ENCODE measurements around the gene PCCA.
"Not testable (repeated sequence)": the region's sequence is repeated elsewhere in the genome, so short reads cannot be mapped to it uniquely, and the experiment has no call there.

Gene PCCA

DNA sequence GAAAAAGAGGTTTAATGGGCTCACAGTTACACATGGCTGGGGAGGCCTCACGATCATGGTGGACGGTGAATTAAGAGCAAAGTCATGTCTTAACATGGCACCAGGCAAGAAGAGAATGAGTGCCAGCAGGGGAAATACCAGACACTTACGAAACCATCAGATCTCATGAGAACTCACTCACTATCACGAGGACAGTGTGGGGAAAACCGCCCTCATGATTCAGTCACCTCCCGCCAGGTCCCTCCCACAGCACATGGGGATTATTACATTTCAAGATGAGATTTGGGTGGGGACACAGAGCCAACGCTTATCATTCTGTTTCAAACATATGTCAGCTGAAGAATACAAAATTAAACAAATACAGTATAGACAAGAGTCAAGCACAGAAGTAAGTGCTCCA lies 165.1 kb downstream of the PCCA start:
- no peak for DNase-seq

DNA sequence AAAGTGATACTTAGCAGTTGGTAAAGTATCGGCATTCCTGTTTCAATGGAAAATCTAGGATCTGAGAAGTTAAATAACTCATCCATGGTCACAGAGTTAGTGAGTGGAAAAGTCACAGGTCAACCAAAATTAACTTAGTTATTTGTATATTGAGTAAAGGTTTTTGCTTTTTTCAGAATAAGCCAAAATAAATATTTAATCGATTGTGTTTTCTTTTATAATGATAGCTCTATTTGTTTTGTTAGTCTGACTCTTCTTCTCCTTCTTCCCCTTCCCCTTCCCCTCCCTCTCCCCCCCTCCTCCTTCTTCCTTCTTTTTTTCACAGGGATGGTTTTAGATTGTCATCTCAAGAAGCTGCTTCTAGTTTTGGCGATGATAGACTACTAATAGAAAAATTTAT lies 173.5 kb downstream of the PCCA start:
- no peak for DNase-seq

DNA sequence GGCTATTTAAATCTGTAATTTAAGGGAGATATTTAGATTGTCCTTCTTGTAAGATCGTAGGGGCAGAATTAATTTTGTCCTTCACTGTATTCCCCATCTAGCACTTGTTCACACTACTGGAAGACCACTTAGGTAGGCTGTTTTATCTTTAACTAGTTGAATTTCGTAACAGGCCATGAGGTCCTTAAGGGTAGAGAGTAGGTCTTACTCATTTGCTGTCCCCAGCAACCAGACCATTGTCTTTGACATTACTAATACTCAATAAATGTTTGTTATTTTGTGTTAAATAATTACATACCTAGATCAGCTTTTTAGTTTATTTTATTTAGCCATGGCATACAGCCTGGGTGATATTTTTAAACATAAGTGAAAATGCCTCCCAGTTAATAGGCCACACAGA lies 177.1 kb downstream of the PCCA start:
- DNase-seq: no peak

DNA sequence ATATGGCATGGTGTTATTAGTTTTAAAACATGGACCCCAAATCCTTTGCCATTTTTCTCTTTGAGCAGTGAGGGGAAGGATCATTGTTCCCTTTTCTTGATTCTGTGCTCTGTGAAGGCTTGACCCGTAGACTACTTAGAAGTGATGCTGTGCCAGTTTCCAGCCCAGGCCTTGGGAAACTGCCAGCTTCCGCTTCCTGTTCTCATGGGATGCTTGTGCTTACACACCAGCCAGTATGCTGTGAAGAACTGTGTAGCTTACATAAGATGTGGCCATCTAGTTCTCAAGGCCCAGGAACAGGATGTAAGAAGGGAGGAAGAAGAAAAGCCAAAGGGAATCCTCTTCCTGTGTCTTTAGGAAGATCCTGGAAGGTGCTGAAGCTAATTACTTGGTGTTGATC lies 180.9 kb downstream of the PCCA start:
- peak; percentile 53 for DNase-seq

DNA sequence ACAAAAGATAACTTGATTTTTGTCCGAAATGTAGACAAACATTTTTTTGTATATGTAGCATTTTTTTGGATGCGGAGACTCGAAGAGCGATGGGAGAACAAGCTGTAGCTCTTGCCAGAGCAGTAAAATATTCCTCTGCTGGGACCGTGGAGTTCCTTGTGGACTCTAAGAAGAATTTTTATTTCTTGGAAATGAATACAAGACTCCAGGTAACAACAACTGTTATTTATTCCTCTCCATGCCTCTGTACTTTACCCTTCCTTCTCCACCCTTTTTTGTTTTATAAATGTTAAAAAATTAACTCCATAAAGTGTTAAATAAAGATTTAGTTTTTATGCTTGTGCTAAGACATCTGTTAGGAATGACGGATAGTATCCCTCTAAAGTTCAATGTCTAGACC lies 184.2 kb downstream of the PCCA start:
- no peak for DNase-seq

DNA sequence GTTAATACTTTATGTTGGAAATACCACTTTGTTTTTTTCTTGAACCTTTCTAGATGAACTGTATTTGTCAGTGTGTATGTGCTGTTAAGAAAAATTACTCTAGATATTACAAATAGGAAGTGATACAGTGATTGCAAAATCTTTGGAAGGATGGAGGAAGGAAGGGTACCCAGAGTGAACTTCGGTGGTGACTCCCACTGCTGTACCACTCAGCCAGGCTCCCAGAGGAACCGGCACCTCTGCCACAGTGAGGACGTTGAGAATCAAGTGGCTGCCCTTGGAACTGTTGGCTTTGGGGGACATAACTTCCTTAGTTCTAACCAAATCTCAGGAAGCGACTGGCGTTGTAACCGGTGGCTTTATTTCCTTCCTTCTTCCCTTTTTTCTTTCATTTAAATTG lies 184.7 kb downstream of the PCCA start:
- DNase-seq: no peak

DNA sequence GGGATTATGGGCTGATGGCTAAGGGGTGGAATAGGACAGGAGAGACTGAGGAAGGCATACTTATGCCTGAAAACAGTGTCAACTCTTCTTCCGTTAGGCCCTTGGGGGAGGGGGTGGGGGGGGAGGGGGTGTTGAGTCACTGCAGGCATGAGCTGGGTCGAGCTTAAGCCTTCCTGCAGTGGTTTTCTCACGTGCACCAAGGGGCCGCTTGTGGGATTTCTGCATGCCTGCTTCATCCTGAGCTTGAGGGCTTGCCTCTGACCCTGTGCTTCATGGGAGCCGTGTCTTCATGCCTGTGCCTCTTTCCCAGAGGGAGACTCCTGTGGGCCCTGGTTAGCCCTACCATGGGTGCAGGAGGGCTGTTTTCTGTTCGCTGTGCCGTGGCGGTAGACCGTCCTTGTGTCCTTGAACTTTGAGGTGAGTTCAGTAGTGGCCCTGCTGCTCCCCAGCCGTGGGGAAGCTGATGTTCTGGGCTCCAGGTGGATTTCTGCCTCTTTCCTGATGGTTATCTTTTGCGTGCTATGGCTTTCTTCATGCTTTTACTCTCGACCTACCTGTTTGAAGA lies 186.1 kb downstream of the PCCA start:
- DNase-seq: peak; percentile 56

DNA sequence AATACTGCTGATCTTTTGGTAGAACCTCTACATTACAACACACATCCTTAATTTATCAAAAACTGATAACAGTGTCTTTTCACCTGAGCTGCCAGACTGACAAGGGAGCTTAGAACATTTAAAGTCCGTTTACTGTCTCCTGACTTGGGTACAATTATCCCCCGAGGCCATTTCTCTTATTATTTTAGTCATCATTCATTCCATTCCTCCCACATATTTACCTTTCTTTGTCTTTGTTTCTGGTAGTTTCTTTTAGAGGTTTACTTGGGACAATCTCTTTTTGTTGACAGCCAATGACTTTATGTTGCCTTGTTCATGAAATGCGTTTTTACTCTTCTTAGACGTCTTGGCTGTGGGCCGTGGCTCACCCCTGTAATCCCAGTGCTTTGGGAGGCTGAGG lies 186.9 kb downstream of the PCCA start:
- no peak for DNase-seq

DNA sequence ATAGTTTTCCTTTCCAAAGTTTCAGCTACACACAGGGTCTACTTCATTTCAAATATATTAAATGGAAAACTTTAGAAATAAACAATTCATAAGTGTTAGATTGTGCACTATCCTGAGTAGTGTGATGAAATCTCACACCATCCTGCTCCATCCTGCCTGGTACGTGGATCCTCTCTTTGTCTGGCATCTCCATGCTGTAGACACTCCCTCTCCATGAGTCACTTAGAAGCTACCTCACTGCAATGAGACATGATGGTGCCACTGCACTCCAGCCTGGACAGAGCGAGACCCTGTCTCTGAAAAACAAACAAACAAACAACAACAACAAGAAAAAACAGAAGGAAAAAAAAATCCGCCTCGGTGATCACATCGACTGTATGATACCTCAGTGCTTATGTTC lies 191.8 kb downstream of the PCCA start:
- DNase-seq: peak; percentile 2

DNA sequence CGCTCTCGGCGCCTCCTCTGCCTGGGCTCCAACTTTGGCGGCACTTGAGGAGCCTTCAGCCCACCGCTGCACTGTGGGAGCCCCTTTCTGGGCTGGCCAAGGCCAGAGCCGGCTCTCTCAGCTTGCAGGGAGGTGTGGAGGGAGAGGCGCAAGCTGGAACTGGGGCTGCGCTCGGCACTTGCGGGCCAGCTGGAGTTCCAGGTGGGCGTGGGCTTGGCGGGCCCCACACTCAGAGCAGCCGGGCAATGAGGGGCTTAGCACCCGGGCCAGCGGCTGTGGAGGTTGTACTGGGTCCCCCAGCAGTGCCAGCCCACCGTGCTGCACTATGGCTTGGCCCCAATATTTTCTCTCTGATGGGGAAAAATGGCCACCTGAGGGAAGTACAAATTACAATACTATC lies 193.4 kb downstream of the PCCA start:
- DNase-seq: not testable (repeated sequence)

DNA sequence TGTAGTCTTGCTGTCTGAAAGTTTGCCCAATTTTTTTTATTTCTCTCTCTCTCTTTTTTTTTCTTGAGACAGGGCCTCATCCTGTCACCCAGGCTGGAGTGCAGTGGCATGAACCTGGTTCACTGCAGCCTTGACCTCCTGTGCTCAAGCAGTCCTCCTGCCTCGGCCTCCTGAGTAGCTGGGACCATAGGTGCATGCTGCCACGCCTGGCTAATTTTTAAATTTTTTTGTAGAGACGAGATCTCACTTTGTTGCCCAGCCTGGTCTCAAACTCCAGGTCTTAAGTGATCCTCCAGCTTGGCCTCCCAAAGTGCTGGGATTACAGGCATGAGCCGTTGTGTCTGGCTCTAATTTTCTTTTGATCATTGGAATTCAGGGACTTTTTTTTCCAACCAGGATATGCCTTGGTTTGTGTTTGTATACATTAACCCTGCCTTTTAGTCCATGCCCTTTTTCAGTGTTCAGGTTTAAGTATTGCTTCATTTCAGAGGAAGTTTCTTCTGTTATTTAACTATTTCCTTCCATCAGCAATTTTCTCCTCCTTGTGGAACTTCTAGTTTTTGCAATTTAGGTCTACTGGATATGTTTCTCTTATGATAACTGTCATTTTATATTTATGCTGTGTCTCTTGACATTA lies 201.4 kb downstream of the PCCA start:
- peak; percentile 2 for DNase-seq

DNA sequence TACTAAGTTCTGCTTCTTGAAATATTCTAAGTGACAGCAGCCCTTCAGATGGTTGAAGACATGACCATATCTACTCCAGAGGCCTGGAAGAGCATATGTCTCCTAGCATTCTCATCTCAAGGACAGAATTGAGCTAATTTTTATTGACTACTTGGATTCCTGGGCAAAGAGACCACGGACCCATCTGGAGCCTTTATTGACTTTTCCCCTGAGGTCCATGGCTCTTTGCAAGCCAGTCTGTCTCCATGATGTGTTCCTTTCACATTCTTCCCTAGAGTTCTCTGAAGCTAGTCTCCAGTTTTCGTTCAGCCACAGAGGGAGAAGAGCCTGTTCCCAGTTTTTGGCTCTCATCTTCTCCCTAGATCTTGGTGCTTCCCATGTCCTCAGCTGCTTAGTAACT lies 202.7 kb downstream of the PCCA start:
- no peak for DNase-seq

DNA sequence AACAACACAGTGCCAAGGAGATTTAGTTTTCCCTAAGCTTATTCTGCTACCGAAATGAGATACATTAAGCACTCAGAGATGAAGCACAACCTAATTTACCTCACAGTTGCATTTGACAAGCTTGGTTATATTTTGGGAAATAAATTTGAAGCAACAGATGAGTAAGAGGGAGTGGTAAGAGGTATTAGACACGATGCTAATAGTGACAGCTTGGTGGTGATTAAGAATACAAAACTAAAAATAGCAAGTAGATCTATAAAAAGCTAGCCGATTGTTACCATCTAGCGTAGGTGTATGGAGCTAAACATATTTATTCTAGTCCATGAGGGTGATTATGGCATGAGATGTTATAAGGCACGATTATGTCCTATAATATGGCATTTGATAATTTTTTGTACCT lies 208.5 kb downstream of the PCCA start:
- DNase-seq: no peak

DNA sequence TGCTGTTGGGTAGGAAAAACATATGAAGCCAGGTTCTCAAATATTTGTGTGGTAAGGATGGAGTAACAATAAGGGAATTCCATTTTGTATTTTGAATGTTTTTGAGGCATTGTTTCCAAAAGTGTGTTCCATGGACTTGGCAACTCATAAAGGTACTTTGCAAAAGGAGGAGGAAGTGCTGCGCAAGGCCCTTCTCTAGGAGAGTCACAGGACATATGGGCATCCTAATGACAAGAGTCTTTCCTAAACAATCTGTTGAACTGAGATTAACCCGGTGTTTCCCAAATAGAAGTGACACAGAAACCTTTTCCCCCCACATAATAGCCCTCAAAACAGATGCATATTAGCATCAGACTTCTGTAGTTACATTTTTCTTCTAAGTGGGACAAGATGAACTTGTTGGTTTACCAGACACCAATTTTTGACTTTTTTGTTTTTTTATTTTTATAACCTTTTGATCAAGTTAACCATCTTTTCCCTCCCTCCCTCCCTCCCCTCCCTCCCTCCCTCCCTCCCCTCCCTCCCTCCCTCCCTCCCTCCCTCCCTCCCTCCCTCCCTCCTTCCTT lies 209.3 kb downstream of the PCCA start:
- no peak for DNase-seq

DNA sequence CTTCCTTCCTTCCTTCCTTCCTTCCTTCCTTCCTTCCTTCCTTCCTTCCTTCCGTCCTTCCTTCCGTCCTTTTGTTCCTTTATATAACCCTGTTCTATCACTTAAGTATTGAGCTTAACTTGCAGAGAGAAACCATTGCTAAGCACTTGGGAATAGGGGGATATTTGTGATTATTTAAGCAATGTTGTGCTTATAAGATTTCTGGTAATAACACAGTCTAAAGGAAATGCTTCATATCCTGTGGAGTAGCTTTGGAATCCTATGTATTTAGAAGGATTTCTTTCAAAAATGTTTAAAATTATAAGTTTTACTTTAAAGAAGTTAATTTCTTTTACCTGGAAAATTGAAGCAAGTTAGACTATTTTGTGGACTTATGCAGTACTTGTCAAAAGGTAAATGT lies 209.8 kb downstream of the PCCA start:
- no peak for DNase-seq

DNA sequence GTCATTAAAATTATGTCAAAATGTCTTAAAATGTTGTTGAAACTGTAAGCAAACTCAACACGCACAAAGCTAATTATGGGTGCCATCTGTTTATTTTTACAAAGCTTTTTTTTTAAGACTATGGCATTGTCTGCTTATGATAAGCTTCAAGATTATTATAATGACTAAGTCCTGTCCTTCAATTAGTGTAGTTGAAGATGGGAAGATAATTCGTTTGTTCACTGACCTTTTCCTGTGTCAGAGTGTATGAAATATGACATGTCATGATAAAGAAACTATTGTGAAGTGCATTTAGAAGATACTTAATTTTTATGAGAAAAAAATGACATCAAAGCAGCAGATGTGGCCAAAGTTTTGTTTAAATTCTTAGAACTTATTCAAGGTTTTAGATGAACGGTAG lies 211.3 kb downstream of the PCCA start:
- no peak for DNase-seq

DNA sequence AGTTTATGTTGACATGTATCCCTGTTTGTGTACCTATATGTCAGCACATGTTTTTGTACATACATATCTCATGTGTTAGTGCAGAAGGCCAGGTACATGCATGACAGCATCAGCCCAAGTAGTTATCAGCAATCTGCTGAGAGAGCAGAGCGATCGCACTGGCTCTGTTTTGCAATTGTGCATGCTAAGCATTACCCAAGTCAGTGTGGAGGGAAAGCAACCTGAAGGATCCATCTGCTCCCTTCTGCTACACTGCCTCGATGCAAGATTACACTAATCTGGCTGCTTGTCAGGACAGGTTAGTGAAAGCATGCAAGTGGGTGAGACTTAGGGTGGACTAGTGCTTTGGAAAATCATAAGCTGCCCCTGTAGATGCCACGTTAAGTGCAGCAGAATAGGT lies 211.8 kb downstream of the PCCA start:
- DNase-seq: no peak

DNA sequence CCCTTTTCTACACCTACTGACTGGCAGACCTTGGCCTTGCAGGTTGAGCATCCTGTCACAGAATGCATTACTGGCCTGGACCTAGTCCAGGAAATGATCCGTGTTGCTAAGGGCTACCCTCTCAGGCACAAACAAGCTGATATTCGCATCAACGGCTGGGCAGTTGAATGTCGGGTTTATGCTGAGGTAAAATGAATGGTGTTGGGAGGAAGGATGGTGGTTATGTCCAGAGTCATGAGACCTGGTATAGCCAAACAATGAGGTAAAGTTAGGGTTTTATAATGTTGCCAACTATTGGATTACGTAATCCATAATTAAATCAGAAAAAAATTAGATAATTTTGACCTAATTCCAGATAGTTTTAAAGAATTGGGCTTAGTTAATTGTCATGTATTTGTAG lies 212.5 kb downstream of the PCCA start:
- peak; percentile 7 for DNase-seq

DNA sequence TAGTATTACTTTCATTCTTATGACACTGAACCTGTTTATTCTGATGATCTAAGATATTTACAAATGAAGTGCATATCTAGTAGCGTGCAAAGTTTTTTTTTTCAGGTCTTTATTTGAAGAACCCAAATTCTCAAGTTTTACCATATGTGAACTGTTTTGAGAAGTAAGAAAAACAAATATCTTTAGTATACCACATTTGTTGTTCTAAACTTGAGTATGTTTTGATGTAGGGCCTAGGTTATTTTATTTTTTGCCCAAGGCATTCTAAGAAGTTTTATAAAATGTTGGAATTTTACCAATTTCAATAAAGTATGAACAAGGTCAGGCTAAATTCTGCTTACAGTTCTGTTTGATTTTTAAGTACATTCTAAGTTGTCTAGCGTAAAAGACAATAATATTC lies 213.5 kb downstream of the PCCA start:
- no peak for DNase-seq

DNA sequence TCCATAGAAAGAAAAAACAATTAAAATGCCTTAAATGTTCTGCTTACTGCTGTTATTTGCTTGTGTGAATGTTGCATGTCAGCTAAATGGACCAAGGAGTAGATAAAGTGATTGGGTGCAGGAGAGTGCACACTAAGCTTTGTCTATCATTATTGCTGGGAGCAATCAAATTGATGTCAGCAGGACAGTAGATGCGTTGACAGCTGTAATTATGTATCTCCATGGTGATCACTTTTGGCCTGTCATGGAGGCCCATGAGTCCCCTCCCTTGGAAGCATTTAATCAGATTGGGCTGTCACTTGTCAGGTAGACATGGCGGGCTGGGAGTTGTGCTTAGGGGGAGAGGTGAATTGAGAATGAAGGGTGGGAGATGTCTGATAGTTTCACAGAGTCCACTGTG lies 215.3 kb downstream of the PCCA start:
- DNase-seq: no peak

DNA sequence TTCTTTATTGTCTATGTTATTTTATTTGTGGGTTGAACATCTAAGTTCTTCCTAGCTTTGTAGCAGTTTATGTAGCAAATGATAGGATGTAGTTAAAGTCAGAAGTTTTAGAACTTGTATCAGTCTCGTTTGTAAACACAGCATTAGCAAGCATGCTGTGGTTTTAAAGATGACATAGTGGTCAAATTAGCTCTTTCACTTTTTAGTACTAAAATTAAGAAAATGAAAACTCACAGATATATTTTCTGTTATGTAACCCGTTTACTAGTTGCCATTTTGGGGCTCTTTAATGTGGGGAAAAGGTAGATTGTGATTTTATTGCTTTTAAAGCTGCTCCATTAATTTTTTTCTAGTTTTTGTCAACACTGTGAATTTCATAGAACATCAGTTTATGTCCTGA lies 216.5 kb downstream of the PCCA start:
- DNase-seq: no peak

DNA sequence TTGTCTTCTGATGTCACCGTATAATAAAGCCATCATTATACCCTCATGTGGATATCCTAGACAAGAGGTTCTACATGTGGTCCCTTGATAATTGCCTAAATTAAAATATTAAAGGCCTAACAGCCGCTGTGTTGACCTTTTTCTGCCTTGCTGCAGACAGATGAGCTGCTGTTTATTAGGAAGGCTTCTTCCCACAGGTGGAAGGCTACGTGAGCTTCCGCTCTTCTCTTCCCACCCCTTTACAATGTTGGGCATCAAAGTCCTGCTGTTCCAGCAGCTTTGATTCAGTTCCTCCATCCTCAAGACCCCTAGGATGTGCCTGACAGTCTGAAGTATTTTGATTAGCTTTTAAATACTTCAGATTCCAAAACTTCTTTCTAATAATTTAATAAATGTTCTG lies 217.1 kb downstream of the PCCA start:
- DNase-seq: no peak

DNA sequence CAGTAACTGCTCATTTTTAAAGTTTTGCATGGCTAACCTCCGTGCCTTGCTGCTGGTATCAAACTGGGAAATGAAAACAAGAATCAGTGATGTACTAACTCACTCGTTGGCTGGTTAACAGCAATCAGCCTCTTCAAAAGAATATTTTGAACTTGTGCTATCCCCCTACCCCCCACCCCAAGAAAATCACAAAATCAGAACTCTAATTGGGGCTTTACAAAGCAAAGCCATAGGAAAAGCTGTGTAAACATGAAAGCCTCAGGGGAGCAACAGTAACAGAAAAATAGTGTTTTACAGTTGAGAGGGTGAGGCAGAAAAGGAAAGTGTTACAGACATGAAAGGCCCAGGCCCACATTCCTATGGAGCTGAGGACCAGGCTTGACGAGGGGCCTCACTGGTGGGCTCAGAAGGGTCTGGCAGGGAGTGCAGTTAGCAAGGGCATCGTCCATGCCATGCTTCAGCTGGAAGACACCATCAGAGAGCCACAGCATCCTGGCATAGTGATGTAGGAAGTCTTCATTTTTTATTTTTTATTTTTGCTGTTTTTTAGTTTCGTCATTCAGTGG lies 217.6 kb downstream of the PCCA start:
- no peak for DNase-seq

DNA sequence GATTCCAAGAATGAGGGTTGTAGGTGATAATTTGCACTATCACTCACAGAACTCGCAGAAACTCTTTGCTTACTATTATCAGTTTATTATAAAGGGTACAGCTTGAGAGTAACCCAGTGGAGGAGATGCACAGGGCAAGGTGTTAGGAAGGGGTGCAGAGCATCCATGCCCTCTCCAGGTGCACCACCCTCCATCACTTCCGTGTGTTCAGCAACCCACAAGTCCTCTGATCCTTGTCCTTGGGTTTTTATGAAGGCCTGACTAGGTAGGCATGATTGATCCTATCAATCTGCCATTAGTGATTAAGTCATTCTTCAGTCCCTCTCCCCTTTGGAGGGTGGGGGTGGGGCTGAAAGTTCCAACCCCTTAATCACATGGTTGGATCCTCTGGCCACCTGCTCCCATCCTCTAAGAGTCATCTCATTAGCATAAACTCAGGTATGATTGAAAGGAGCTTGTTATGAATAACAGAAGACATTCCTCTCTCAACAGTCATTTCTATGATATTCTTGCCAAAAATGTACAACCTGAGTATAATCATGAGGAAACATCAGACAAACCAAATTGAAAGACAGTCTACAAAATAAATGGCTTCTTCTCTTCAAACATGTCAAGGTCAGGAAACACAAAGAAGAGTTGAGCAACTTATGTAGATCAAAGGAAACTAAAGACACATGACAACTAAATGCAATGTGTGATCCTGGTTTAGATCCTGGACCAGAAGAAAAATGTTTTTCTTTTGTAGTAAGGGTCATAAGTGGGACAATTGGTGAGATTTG lies 225.4 kb downstream of the PCCA start:
- no peak for DNase-seq

Data from fibroblast of skin of right biceps (primary cell).